ENCODE measurements around the gene ADGRV1. TPM values are rescaled to one million over a fixed set of nuclear protein-coding genes. Genes with fewer than 3 reads are reported as not detected.
"Not testable (repeated sequence)": the region's sequence is repeated elsewhere in the genome, so short reads cannot be mapped to it uniquely, and the experiment has no call there.

Gene ADGRV1
- total RNA-seq, 1 donor from 2014 or later: 18.2 TPM

DNA sequence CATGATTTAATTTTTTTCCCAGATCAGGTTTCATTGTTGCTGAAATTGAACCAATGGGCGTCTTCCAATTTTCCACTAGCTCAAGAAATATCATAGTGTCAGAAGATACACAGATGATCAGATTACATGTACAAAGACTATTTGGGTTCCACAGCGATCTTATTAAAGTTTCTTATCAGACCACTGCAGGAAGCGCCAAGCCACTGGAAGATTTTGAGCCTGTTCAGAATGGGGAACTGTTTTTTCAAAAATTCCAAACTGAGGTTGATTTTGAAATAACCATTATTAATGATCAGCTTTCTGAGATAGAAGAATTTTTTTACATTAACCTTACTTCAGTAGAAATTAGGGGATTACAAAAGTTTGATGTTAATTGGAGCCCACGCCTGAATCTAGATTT is 251.6 kb downstream of the ADGRV1 start:
- H3K27ac Mint-ChIP-seq (ENCODE audit: unreplicated experiment): no peak overlapping the region
- no peaks in the 10 kb centered on the region for H3K27me3 Mint-ChIP-seq (ENCODE audit: unreplicated experiment)
- H3K36me3 Mint-ChIP-seq (ENCODE audit: unreplicated experiment): no peaks in the 10 kb centered on the region
- TF ChIP-seq, protein P1, sequence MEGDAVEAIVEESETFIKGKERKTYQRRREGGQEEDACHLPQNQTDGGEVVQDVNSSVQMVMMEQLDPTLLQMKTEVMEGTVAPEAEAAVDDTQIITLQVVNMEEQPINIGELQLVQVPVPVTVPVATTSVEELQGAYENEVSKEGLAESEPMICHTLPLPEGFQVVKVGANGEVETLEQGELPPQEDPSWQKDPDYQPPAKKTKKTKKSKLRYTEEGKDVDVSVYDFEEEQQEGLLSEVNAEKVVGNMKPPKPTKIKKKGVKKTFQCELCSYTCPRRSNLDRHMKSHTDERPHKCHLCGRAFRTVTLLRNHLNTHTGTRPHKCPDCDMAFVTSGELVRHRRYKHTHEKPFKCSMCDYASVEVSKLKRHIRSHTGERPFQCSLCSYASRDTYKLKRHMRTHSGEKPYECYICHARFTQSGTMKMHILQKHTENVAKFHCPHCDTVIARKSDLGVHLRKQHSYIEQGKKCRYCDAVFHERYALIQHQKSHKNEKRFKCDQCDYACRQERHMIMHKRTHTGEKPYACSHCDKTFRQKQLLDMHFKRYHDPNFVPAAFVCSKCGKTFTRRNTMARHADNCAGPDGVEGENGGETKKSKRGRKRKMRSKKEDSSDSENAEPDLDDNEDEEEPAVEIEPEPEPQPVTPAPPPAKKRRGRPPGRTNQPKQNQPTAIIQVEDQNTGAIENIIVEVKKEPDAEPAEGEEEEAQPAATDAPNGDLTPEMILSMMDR (IDR thresholded peaks at IDR 0.05; ENCODE audit: partially characterized antibody, unreplicated experiment): no peak
- no peak for DNase-seq
- no peaks in the 10 kb centered on the region for H3K4me1 Mint-ChIP-seq (ENCODE audit: low read depth, unreplicated experiment)
- no peaks in the 10 kb centered on the region for H3K9me3 Mint-ChIP-seq (ENCODE audit: unreplicated experiment)
- no peak overlapping the region for H3K4me3 Mint-ChIP-seq (ENCODE audit: unreplicated experiment)

DNA sequence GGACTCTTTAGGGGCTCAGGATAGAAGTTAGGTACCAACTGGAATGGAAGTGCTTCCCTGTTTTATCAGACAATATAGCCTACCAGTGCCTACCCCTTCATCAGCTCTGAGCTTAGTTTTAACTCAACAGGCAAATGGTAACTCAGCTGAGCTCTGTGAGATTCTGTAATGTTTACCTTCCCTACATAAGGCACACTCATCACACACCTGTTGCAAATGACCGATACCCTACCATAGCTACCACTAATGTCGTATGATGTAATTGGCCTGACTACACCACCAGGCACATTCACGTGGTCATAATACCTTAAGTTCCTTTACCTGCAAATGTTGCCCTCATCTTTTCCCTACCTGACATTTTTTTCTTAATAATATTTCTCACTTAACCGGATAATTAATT is 254.8 kb downstream of the ADGRV1 start:
- Mint-ChIP-seq H3K9me3 (ENCODE audit: unreplicated experiment) (no peaks in the 10 kb centered on the region), H3K4me3 (ENCODE audit: unreplicated experiment) (no peak overlapping the region), H3K27me3 (ENCODE audit: unreplicated experiment) (no peaks in the 10 kb centered on the region), H3K4me1 (ENCODE audit: low read depth, unreplicated experiment) (no peaks in the 10 kb centered on the region), H3K27ac (ENCODE audit: unreplicated experiment) (no peak overlapping the region), H3K36me3 (ENCODE audit: unreplicated experiment) (no peaks in the 10 kb centered on the region)
- DNase-seq: no peak
- TF ChIP-seq, protein P1 (IDR thresholded peaks at IDR 0.05; ENCODE audit: partially characterized antibody, unreplicated experiment): no peak

DNA sequence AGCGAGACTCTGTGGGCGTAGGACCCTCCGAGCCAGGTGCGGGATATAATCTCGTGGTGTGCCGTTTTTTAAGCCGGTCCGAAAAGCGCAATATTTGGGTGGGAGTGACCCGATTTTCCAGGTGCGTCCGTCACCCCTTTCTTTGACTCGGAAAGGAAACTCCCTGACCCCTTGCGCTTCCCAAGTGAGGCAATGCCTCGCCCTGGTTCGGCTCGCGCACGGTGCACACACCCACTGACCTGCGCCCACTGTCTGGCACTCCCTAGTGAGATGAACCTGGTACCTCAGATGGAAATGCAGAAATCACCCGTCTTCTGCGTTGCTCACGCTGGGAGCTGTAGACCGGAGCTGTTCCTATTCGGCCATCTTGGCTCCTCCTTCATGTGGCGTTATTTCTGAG is 263.5 kb downstream of the ADGRV1 start:
- not testable (repeated sequence) for H3K4me1 Mint-ChIP-seq (ENCODE audit: low read depth, unreplicated experiment); H3K9me3 Mint-ChIP-seq (ENCODE audit: unreplicated experiment); H3K4me3 Mint-ChIP-seq (ENCODE audit: unreplicated experiment); H3K36me3 Mint-ChIP-seq (ENCODE audit: unreplicated experiment); DNase-seq; H3K27ac Mint-ChIP-seq (ENCODE audit: unreplicated experiment); H3K27me3 Mint-ChIP-seq (ENCODE audit: unreplicated experiment)

DNA sequence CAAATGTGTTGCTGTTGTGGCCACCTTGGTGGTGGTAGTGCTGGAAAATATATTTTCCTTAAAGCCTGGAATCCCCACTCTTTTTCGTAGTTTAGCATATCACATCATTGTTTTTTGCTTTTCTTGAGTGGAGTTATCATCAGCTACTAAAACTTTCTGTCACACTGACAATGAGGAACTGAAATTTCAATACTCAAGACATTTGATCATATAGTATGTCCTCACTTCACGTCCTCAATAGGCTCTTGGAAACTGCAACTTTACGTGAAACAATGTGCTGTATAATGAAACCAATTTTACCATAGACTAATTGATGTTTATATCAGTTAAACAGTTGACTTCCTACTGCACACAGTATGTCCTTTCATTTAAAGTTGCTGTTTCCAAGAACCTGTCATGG is 265.8 kb downstream of the ADGRV1 start:
- Mint-ChIP-seq H3K36me3 (ENCODE audit: unreplicated experiment) (no peaks in the 10 kb centered on the region), H3K4me1 (ENCODE audit: low read depth, unreplicated experiment) (no peaks in the 10 kb centered on the region), H3K27me3 (ENCODE audit: unreplicated experiment) (no peaks in the 10 kb centered on the region), H3K9me3 (ENCODE audit: unreplicated experiment) (peaks cover 3% of the 10 kb centered on the region), H3K27ac (ENCODE audit: unreplicated experiment) (no peak overlapping the region), H3K4me3 (ENCODE audit: unreplicated experiment) (no peak overlapping the region)
- TF ChIP-seq, protein P1 (IDR thresholded peaks at IDR 0.05; ENCODE audit: partially characterized antibody, unreplicated experiment): no peak
- DNase-seq: no peak

DNA sequence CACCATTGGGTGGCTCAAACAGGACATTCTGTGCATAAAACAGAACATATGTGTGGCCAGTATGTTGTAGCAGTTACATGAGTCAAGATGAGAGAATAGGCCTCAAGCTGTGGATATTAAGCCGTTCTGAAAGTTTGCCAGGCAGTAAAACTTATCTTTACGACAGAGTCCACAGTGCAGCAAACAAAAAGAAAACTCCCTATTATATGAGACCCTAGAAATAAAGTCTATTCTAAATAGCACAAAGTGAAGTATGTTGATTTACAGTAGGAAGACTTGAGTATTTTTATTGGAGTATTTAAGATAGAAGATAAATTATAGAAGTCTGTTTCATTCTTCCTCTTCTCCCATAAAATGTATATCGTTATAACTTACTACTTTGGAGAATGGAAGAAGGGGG is 271.5 kb downstream of the ADGRV1 start:
- peaks cover 3% of the 10 kb centered on the region for H3K4me1 Mint-ChIP-seq (ENCODE audit: low read depth, unreplicated experiment)
- no peak for DNase-seq
- no peak overlapping the region for H3K27ac Mint-ChIP-seq (ENCODE audit: unreplicated experiment)
- H3K9me3 Mint-ChIP-seq (ENCODE audit: unreplicated experiment): peaks cover 3% of the 10 kb centered on the region
- no peaks in the 10 kb centered on the region for H3K27me3 Mint-ChIP-seq (ENCODE audit: unreplicated experiment)
- H3K4me3 Mint-ChIP-seq (ENCODE audit: unreplicated experiment): no peak overlapping the region
- TF ChIP-seq, protein P1 (IDR thresholded peaks at IDR 0.05; ENCODE audit: partially characterized antibody, unreplicated experiment): no peak
- no peaks in the 10 kb centered on the region for H3K36me3 Mint-ChIP-seq (ENCODE audit: unreplicated experiment)

DNA sequence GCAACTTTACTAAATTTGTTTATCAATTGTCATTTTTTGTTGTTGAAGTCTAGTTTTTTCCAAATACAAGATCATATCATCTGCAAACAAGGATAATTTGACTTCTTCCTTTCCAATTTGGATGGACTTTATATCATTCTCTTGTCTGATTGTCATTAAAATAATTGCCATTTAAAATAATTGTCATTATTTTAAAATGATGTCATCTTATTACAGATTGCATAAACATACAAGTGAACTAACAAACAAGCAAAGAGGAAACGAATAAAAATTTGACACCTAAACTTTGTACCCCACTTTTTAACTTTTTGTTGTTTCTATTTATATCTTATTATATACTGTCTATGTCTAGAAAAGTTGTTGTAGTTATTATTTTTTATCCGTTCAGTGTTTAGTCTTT is 275.2 kb downstream of the ADGRV1 start:
- Mint-ChIP-seq H3K4me1 (ENCODE audit: low read depth, unreplicated experiment) (peaks cover 3% of the 10 kb centered on the region), H3K9me3 (ENCODE audit: unreplicated experiment) (no peaks in the 10 kb centered on the region), H3K4me3 (ENCODE audit: unreplicated experiment) (no peak overlapping the region), H3K27me3 (ENCODE audit: unreplicated experiment) (no peaks in the 10 kb centered on the region), H3K27ac (ENCODE audit: unreplicated experiment) (no peak overlapping the region), H3K36me3 (ENCODE audit: unreplicated experiment) (no peaks in the 10 kb centered on the region)
- TF ChIP-seq, protein P1 (IDR thresholded peaks at IDR 0.05; ENCODE audit: partially characterized antibody, unreplicated experiment): no peak
- DNase-seq: no peak

Measured in glutamatergic neuron (in vitro differentiated cells).